Natural killer cell (primary cell): ENCODE measurements around the gene ACSS3. TPM values are rescaled to one million over a fixed set of nuclear protein-coding genes. Genes with fewer than 3 reads are reported as not detected.

ENCODE experiments used
- ATAC-seq, 3 donors: fragments of 150-1000 bp in 2 of 3; fragments of 200-7000 bp in 1 of 3; cut with Tn5 transposase; 1 replicate in 1 of 3; 2 replicates in 2 of 3; pipeline ENCODE4 v1.10.0; 2021; ENCODE audit warnings: mild to moderate bottlenecking in 2 of 3, moderate library complexity in 2 of 3
- DNase-seq, 2 donors: peaks; one replicate each; pipeline versions ENCODE4 v3.0.0 to v3.0.0-alpha.2; 2013 to 2021; ENCODE audit warnings: mixed read lengths in 1 of 2
- H3K27ac ChIP-seq: one replicate; pipeline ENCODE4 v1.5.1; 2013; ENCODE audit warnings: mild to moderate bottlenecking, low read length
- H3K27me3 ChIP-seq: one replicate; pipeline ENCODE4 v1.6.1; 2013; ENCODE audit warnings: low read length; ENCODE audit not compliant: control insufficient read depth, insufficient read depth
- H3K36me3 ChIP-seq: one replicate; pipeline ENCODE4 v1.6.1; 2013; ENCODE audit warnings: low read length; ENCODE audit not compliant: control insufficient read depth, insufficient read depth
- H3K4me1 ChIP-seq: one replicate; pipeline ENCODE4 v1.6.1; 2013; ENCODE audit warnings: low read length; ENCODE audit not compliant: control insufficient read depth, insufficient read depth
- H3K4me3 ChIP-seq: one replicate; pipeline ENCODE4 v1.5.1; 2013; ENCODE audit warnings: low read length
- H3K9me3 ChIP-seq: one replicate; pipeline ENCODE4 v1.6.1; 2013; ENCODE audit warnings: low read length; ENCODE audit not compliant: control insufficient read depth, insufficient read depth
- H3K27ac Mint-ChIP-seq, 2 donors: one replicate each; pipeline ENCODE4 v1.8.0; 2022; ENCODE audit warnings: mild to moderate bottlenecking in 2 of 2, mixed read lengths in 2 of 2, moderate library complexity in 1 of 2
- H3K27me3 Mint-ChIP-seq, 2 donors: one replicate each; pipeline ENCODE4 v1.8.0; 2022; ENCODE audit warnings: low read depth in 2 of 2, mixed read lengths in 2 of 2
- H3K36me3 Mint-ChIP-seq: one replicate; pipeline ENCODE4 v1.8.0; 2022; ENCODE audit warnings: mixed read lengths
- H3K4me1 Mint-ChIP-seq, 2 donors: one replicate each; pipeline ENCODE4 v1.8.0; 2022; ENCODE audit warnings: mixed read lengths in 2 of 2
- H3K4me3 Mint-ChIP-seq: one replicate; pipeline ENCODE4 v1.8.0; 2022; ENCODE audit warnings: mild to moderate bottlenecking, moderate library complexity, mixed read lengths
- H3K9me3 Mint-ChIP-seq, 2 donors: one replicate each; pipeline ENCODE4 v1.8.0; 2022; ENCODE audit warnings: mixed read lengths in 2 of 2
- CTCF ChIP-seq: fragments of 200-600 bp; IDR thresholded peaks from one replicate; pipeline ENCODE4 v1.8.0; 2022; ENCODE audit warnings: antibody characterized with exemption
- WGBS: methylation state at CpG from one replicate; pipeline ENCODE4 v1.1.7; 2013; ENCODE audit warnings: missing lambda C conversion rate; ENCODE audit not compliant: insufficient coverage; 5-methylcytosine and 5-hydroxymethylcytosine counted together
- intact Hi-C: fragments of 100-400 bp; cut with micrococcal nuclease; formaldehyde crosslinking; loops from one replicate; pipeline ENCODE4 v1.14.2; 2022
- total RNA-seq, 4 donors: library from RNA; stranded (reverse); fragments of 120-200 nt in 1 of 4; gene quantifications; one replicate each; pipeline versions ENCODE4 v1.2.3 to v1.2.4, GENCODE V29; 2013 to 2022

The ACSS3 gene
- total RNA-seq, 3 donors from 2014 or later (not counting 1 experiment from before 2014, with no cell fraction given), result 2.9 TPM; not detected in 2

DNA sequence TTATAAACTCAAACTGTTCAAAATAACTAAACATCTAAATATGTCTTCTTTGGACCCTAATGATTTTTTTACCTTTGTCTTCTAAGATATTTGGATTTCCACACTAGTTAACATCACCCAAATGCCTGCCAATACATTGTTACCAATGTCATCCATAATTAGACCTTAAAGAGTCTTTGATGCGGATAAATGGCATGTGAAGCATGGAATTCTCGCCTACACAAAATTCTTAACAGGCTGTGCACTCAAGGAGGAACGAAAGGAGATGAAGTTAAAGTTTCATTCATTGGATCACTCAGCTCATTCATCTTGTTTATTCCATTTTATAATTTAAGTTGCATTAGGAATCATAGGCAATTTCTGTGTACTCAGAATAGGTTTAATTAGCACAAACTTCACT is 219.7 kb downstream of the ACSS3 start:
- intact Hi-C loops, result no loop called here
- ATAC-seq (no peak), DNase-seq (no peak)
- Histone ChIP-seq H3K4me3 (no peak overlapping the region), H3K27me3 (no peaks in the 10 kb centered on the region), H3K27ac (no peak overlapping the region), H3K9me3 (no peaks in the 10 kb centered on the region), H3K36me3 (no peaks in the 10 kb centered on the region), H3K4me1 (no peaks in the 10 kb centered on the region)
- H3K36me3 Mint-ChIP-seq, result no peaks in the 10 kb centered on the region
- WGBS, result 100% methylated on average over 2 of the region's 3 CpGs
- no peak overlapping the region for H3K4me3 Mint-ChIP-seq
- no peak overlapping the region for H3K27ac Mint-ChIP-seq
- no peaks in the 10 kb centered on the region for H3K27me3 Mint-ChIP-seq
- H3K9me3 Mint-ChIP-seq, result peaks cover 11 to 13% of the 10 kb centered on the region in 2 donors
- H3K4me1 Mint-ChIP-seq, result no peaks in the 10 kb centered on the region
- no peak for TF ChIP-seq CTCF

DNA sequence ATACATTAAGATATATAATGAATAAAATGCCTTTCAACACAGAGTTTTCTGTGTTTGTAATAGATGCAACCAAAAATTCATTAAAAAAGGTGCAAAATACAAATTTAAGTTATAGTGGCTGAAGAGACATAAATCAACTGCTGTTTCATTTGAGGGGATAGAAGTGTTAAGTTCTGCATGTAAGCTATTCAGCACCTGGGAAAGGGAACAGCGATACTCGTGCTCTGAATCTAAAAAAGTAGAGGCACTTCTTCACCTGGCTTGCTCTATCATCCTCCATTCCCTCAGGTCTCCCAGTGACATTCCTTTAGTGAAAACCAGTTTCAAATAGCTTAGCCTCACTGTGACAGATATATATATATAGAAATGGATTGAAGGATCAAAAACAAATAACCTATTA is 222.6 kb downstream of the ACSS3 start:
- Mint-ChIP-seq H3K27me3 (no peaks in the 10 kb centered on the region), H3K4me1 (no peaks in the 10 kb centered on the region), H3K9me3 (peaks cover 8 to 13% of the 10 kb centered on the region in 2 donors), H3K27ac (no peak overlapping the region), H3K36me3 (no peaks in the 10 kb centered on the region), H3K4me3 (no peak overlapping the region)
- 61% methylated on average over 2 of the region's 2 CpGs for WGBS
- Histone ChIP-seq H3K27ac (no peak overlapping the region), H3K27me3 (no peaks in the 10 kb centered on the region), H3K4me3 (no peak overlapping the region), H3K4me1 (no peaks in the 10 kb centered on the region), H3K36me3 (no peaks in the 10 kb centered on the region), H3K9me3 (no peaks in the 10 kb centered on the region)
- DNase-seq, result no peak
- intact Hi-C loops, result no loop called here
- no peak for ATAC-seq
- TF ChIP-seq CTCF, result no peak

DNA sequence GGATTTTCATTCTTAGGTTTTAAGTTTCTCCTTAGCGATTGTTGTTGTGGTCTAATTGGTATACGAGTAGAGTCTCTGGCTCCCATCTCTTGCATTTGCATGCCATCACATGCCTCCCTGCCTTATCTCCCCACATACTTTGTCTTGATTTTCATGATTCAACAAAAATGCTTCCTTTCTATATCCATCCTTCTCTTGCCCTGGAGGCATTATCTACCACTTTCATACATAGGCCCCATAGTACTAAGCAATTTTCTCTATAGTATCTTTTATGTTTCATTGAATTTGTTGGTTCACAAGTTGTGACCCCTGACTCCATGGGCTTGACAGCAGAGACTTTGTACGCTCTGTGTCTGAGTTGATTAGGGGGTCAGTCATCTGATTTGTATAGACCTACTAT is 226.1 kb downstream of the ACSS3 start:
- DNase-seq (no peak), ATAC-seq (no peak)
- Histone ChIP-seq H3K27me3 (no peaks in the 10 kb centered on the region), H3K36me3 (no peaks in the 10 kb centered on the region), H3K27ac (no peak overlapping the region), H3K4me1 (no peaks in the 10 kb centered on the region), H3K9me3 (no peaks in the 10 kb centered on the region), H3K4me3 (no peak overlapping the region)
- WGBS, result 90% methylated on average over 2 of the region's 3 CpGs
- no peak overlapping the region for H3K27ac Mint-ChIP-seq
- H3K36me3 Mint-ChIP-seq, result no peaks in the 10 kb centered on the region
- no peak overlapping the region for H3K4me3 Mint-ChIP-seq
- intact Hi-C loops, result no loop called here
- no peak for TF ChIP-seq CTCF
- H3K9me3 Mint-ChIP-seq, result peaks cover 13 to 17% of the 10 kb centered on the region in 2 donors
- H3K4me1 Mint-ChIP-seq, result no peaks in the 10 kb centered on the region
- no peaks in the 10 kb centered on the region for H3K27me3 Mint-ChIP-seq

Other genes with a start within 250 kb of the ACSS3 start
- 10 to 100 TPM in 1 of 3 donors, under 1 TPM in 2; 0.12 to 14.9 (median 0.27) TPM for gene LIN7A, start 140.1 kb upstream of the ACSS3 start, total RNA-seq